Karpas-422 (cell line): ENCODE measurements around the gene PAXX. TPM values are rescaled to one million over a fixed set of nuclear protein-coding genes. Genes with fewer than 3 reads are reported as not detected.

Source experiments
- DNase-seq: peaks from one replicate; pipeline ENCODE4 v3.0.0-alpha.2; 2015
- H2AFZ ChIP-seq: fragments of 200-600 bp; sonication (generic); 2 replicates; pipeline ENCODE4 v1.6.1; 2014; ENCODE audit warnings: antibody characterized with exemption, low read length, mixed read lengths
- H3K27ac ChIP-seq: fragments of 200-600 bp; sonication (generic); 2 replicates; pipeline ENCODE4 v1.5.1; 2014; ENCODE audit warnings: mild to moderate bottlenecking, low read length, moderate library complexity
- H3K27me3 ChIP-seq: fragments of 200-600 bp; sonication (generic); 2 replicates; pipeline ENCODE4 v1.6.1; 2014; ENCODE audit warnings: low read length, mixed read lengths
- H3K36me3 ChIP-seq: fragments of 200-600 bp; sonication (generic); 2 replicates; pipeline ENCODE4 v1.6.1; 2014; ENCODE audit warnings: low read length, mixed read lengths; ENCODE audit not compliant: insufficient read depth
- H3K4me1 ChIP-seq: fragments of 200-600 bp; sonication (generic); 2 replicates; pipeline ENCODE4 v1.6.1; 2014; ENCODE audit warnings: mild to moderate bottlenecking, low read length, mixed read lengths
- H3K4me2 ChIP-seq: fragments of 200-600 bp; sonication (generic); 2 replicates; pipeline ENCODE4 v1.6.1; 2014; ENCODE audit warnings: low read length, low read depth, mild to moderate bottlenecking; ENCODE audit not compliant: poor library complexity, severe bottlenecking
- H3K4me3 ChIP-seq: fragments of 200-600 bp; sonication (generic); 2 replicates; pipeline ENCODE4 v1.5.1; 2014; ENCODE audit warnings: mild to moderate bottlenecking, antibody characterized with exemption, low read length, mixed read lengths
- H3K79me2 ChIP-seq: fragments of 200-600 bp; sonication (generic); 2 replicates; pipeline ENCODE4 v1.6.1; 2014; ENCODE audit warnings: mild to moderate bottlenecking, low read length, mixed read lengths
- H3K9ac ChIP-seq: fragments of 200-600 bp; sonication (generic); 2 replicates; pipeline ENCODE4 v1.6.0; 2014; ENCODE audit warnings: low read length
- H3K9me2 ChIP-seq: fragments of 200-600 bp; sonication (generic), shearing (Covaris generic); replicated peaks from 2 replicates; pipeline ENCODE4 v1.6.0; 2014; ENCODE audit warnings: mild to moderate bottlenecking, low read length, moderate library complexity; ENCODE audit not compliant: insufficient read depth
- H3K9me3 ChIP-seq: fragments of 300-700, 200-600 bp; sonication (generic); 2 replicates; pipeline ENCODE4 v1.6.1; 2014; ENCODE audit warnings: low read length, mixed read lengths
- H4K20me1 ChIP-seq: fragments of 200-600 bp; sonication (generic); 2 replicates; pipeline ENCODE4 v1.6.1; 2014; ENCODE audit warnings: mild to moderate bottlenecking, antibody characterized with exemption, low read length, low read depth; ENCODE audit not compliant: insufficient read depth
- total RNA-seq: library from RNA; depleted of rRNA; stranded (reverse); fragments of >200 nt; shearing (Covaris generic); gene quantifications from 2 replicates; pipeline ENCODE4 v1.2.3, GENCODE V29; 2014; ENCODE audit warnings: low replicate concordance; rRNA removed

PAXX gene
- 20.1 and 62.6 TPM in 2 replicates for total RNA-seq

- Histone ChIP-seq H3K4me2 (peak within 1 kb of the TSS; percentile 97), H3K27me3 (no peaks in the 10 kb centered on the region), H2AFZ (peak within 1 kb of the TSS; percentile 63; the same call in 1 of the 2 replicates), H4K20me1 (peaks cover 6% of the 10 kb centered on the region; the same call in 1 of the 2 replicates), H3K4me3 (peak within 1 kb of the TSS; percentile 90), H3K9me2 (no peaks in the 10 kb centered on the region), H3K36me3 (no peaks in the 10 kb centered on the region), H3K4me1 (peaks cover 21% of the 10 kb centered on the region), H3K9ac (peak within 1 kb of the TSS; percentile 84), H3K79me2 (0 out of 2 replicates have a peak, but pooled peaks cover 5% of the 10 kb centered on the region), H3K9me3 (no peaks in the 10 kb centered on the region), H3K27ac (0 out of 2 replicates have a peak within 1 kb of the TSS, but pooled peaks have one; percentile 25)
- DNase-seq, result peak; percentile 97
These were observed at the start of gene PAXX for GRCh38 chr9:136991993-136992818. PAXX (plus strand) TSS chr9:136992422; CDS start chr9:136992444, 22 bp downstream.

- no peaks in the 10 kb centered on the region for H3K27me3 ChIP-seq
- H3K27ac ChIP-seq, result no peak overlapping the region
- 0 out of 2 replicates have a peak, but pooled peaks cover 3% of the 10 kb centered on the region for H3K36me3 ChIP-seq
- H3K4me1 ChIP-seq, result peaks cover 13% of the 10 kb centered on the region
- peaks cover 5% of the 10 kb centered on the region; the same call in 1 of the 2 replicates for H4K20me1 ChIP-seq
- H2AFZ ChIP-seq, result no peak overlapping the region
- DNase-seq, result no peak
- H3K79me2 ChIP-seq, result peaks cover 12% of the 10 kb centered on the region
- no peaks in the 10 kb centered on the region for H3K9me2 ChIP-seq
- peak overlapping the region; percentile 78 for H3K4me2 ChIP-seq
- peak overlapping the region; percentile 95 for H3K9ac ChIP-seq
- H3K4me3 ChIP-seq, result peak overlapping the region; percentile 93; the same call in 1 of the 2 replicates
- H3K9me3 ChIP-seq, result no peaks in the 10 kb centered on the region
These were observed 49.4 kb upstream of the PAXX start for GRCh38 chr9:136942881-136943230.

GRCh38 chr9:136943291-136944211 lies 48.7 kb upstream of the PAXX start:
- 0 out of 2 replicates have a peak, but pooled peaks cover 3% of the 10 kb centered on the region for H3K36me3 ChIP-seq
- H3K4me2 ChIP-seq, result peak overlapping the region; percentile 78
- peaks cover 17% of the 10 kb centered on the region for H3K4me1 ChIP-seq
- peak overlapping the region; percentile 95 for H3K9ac ChIP-seq
- H3K27me3 ChIP-seq, result no peaks in the 10 kb centered on the region
- H2AFZ ChIP-seq, result no peak overlapping the region
- H3K4me3 ChIP-seq, result peak overlapping the region; percentile 93
- peaks cover 12% of the 10 kb centered on the region for H3K79me2 ChIP-seq
- H3K9me2 ChIP-seq, result no peaks in the 10 kb centered on the region
- peaks cover 5% of the 10 kb centered on the region; the same call in 1 of the 2 replicates for H4K20me1 ChIP-seq
- peak; percentile 74 for DNase-seq
- H3K27ac ChIP-seq, result peak overlapping the region; percentile 60
- H3K9me3 ChIP-seq, result no peaks in the 10 kb centered on the region

- H3K4me1 ChIP-seq, result peaks cover 19% of the 10 kb centered on the region
- H3K4me3 ChIP-seq, result peak overlapping the region; percentile 93
- H3K9ac ChIP-seq, result peak overlapping the region; percentile 95
- no peak for DNase-seq
- H3K36me3 ChIP-seq, result 0 out of 2 replicates have a peak, but pooled peaks cover 1% of the 10 kb centered on the region
- H3K79me2 ChIP-seq, result peaks cover 12% of the 10 kb centered on the region
- no peaks in the 10 kb centered on the region for H3K27me3 ChIP-seq
- H2AFZ ChIP-seq, result no peak overlapping the region
- peaks cover 5% of the 10 kb centered on the region; the same call in 1 of the 2 replicates for H4K20me1 ChIP-seq
- H3K27ac ChIP-seq, result peak overlapping the region; percentile 60
- peak overlapping the region; percentile 78 for H3K4me2 ChIP-seq
- H3K9me3 ChIP-seq, result no peaks in the 10 kb centered on the region
- H3K9me2 ChIP-seq, result no peaks in the 10 kb centered on the region
These were observed 48.1 kb upstream of the PAXX start for GRCh38 chr9:136944212-136944518.

GRCh38 chr9:136944519-136945332 lies 47.5 kb upstream of the PAXX start, which contains the start of the genes C8G and FBXW5:
C8G (plus strand) TSS chr9:136945243; CDS start chr9:136945321, 78 bp downstream.
FBXW5 (minus strand) TSS chr9:136944738; CDS start chr9:136944083, 655 bp downstream.
- H3K9me3 ChIP-seq, result no peaks in the 10 kb centered on the region
- DNase-seq, result peak; percentile 98
- H3K4me1 ChIP-seq, result peaks cover 22% of the 10 kb centered on the region
- H3K27me3 ChIP-seq, result no peaks in the 10 kb centered on the region
- H3K27ac ChIP-seq, result peak within 1 kb of the TSS; percentile 60
- H3K79me2 ChIP-seq, result peaks cover 12% of the 10 kb centered on the region
- peak within 1 kb of the TSS; percentile 78 for H3K4me2 ChIP-seq
- H3K9ac ChIP-seq, result peak within 1 kb of the TSS; percentile 95
- H3K36me3 ChIP-seq, result no peaks in the 10 kb centered on the region
- peak within 1 kb of the TSS; percentile 93 for H3K4me3 ChIP-seq
- H3K9me2 ChIP-seq, result no peaks in the 10 kb centered on the region
- peaks cover 5% of the 10 kb centered on the region; the same call in 1 of the 2 replicates for H4K20me1 ChIP-seq
- no peak within 1 kb of the TSS for H2AFZ ChIP-seq

GRCh38 chr9:136945333-136946227 lies 46.6 kb upstream of the PAXX start:
- Histone ChIP-seq H3K27ac (no peak overlapping the region), H3K79me2 (peaks cover 12% of the 10 kb centered on the region), H3K4me3 (no peak overlapping the region), H3K9ac (no peak overlapping the region), H3K4me2 (no peak overlapping the region), H4K20me1 (peaks cover 5% of the 10 kb centered on the region; the same call in 1 of the 2 replicates), H2AFZ (no peak overlapping the region), H3K4me1 (peaks cover 28% of the 10 kb centered on the region), H3K36me3 (no peaks in the 10 kb centered on the region), H3K9me3 (no peaks in the 10 kb centered on the region), H3K9me2 (no peaks in the 10 kb centered on the region), H3K27me3 (no peaks in the 10 kb centered on the region)
- no peak for DNase-seq
